Sigmoid colon (tissue), 7 donors: ENCODE results near the gene FAM76B. TPM values are rescaled to one million over a fixed set of nuclear protein-coding genes. Genes with fewer than 3 reads are reported as not detected.
A peak's percentile ranks its signal among the peaks of the same experiment; 100 is the strongest.

Source experiments
- DNase-seq: peaks from one replicate; pipeline ENCODE4 v3.0.0-alpha.2; 2019
- H3K27ac ChIP-seq, 4 donors: fragments of 200-600 bp; sonication (generic); one replicate each; pipeline ENCODE4 v1.5.1; 2016 to 2019; ENCODE audit warnings: mild to moderate bottlenecking in 1 of 4
- H3K27me3 ChIP-seq, 3 donors: fragments of 200-600 bp; sonication (generic); one replicate each; pipeline ENCODE4 v1.5.1; 2019; ENCODE audit warnings: mild to moderate bottlenecking in 1 of 3
- H3K36me3 ChIP-seq, 4 donors: fragments of 200-600 bp; sonication (generic); one replicate each; pipeline ENCODE4 v1.5.1; 2016 to 2019
- H3K4me1 ChIP-seq, 4 donors: fragments of 200-600 bp; sonication (generic); one replicate each; pipeline ENCODE4 v1.5.1; 2017 to 2019
- H3K4me3 ChIP-seq, 4 donors: fragments of 200-600 bp; sonication (generic); one replicate each; pipeline ENCODE4 v1.5.1; 2017 to 2019; ENCODE audit warnings: mild to moderate bottlenecking in 2 of 4, moderate library complexity in 1 of 4
- H3K9me3 ChIP-seq, 4 donors: fragments of 200-600 bp in 3 of 4; sonication (generic) in 3 of 4; one replicate each; pipeline versions ENCODE4 v1.5.1 to v1.6.1; 2013 to 2019
- CTCF ChIP-seq, 4 experiments: fragments of 450-650 bp in 3 of 4; fragments of 200-600 bp in 1 of 4; IDR thresholded peaks; one replicate each; pipeline ENCODE4 v1.5.1; 2016 to 2019; ENCODE audit warnings: antibody characterized with exemption in 4 of 4, mild to moderate bottlenecking in 3 of 4, moderate library complexity in 2 of 4
- EP300 ChIP-seq, 4 donors: sonication (generic); formaldehyde crosslinking; IDR thresholded peaks; one replicate each; pipeline ENCODE4 v1.6.1; 2017; ENCODE audit warnings: antibody characterized with exemption in 4 of 4
- POLR2A ChIP-seq, 2 donors: fragments of 450-650 bp; IDR thresholded peaks; one replicate each; pipeline ENCODE4 v1.6.1; 2016; ENCODE audit warnings: antibody characterized with exemption in 2 of 2, mild to moderate bottlenecking in 2 of 2, moderate library complexity in 2 of 2
- POLR2AphosphoS5 ChIP-seq, 4 donors: sonication (generic); formaldehyde crosslinking; IDR thresholded peaks; one replicate each; pipeline ENCODE4 v1.6.1; 2017; ENCODE audit warnings: antibody characterized with exemption in 4 of 4
- WGBS, 2 donors: extraction: QIAGEN DNeasy Blood & Tissue Kit; methylation state at CpG; one replicate each; pipeline ENCODE4 v1.1.7; 2013; 5-methylcytosine and 5-hydroxymethylcytosine counted together
- intact Hi-C: fragments of 100-400 bp; cut with DNase I; formaldehyde crosslinking; loops from one replicate; pipeline ENCODE4 v1.15.1; 2023
- polyA plus RNA-seq, 3 donors: library from polyadenylated mRNA; stranded (reverse); fragments of 200-250 nt; gene quantifications; one replicate each; pipeline ENCODE4 v1.2.3, GENCODE V29; 2013
- total RNA-seq, 4 donors: library from RNA; depleted of rRNA; stranded (reverse); fragments of >200 nt; gene quantifications; one replicate each; pipeline ENCODE4 v1.1.0, GENCODE V29; 2016
- donor health status: healthy with polysubstance abuse.
- donor health status: Bipolar disorder and iron deficiency.
- donor health status: healthy.

FAM76B gene
- total and polyA plus RNA-seq, 7 donors = 3.9 to 33.0 (median 19.3) TPM

GRCh38 chr11:95792700-95793099 is 3.1 kb upstream of the FAM76B start:
- Histone ChIP-seq H3K36me3 (peaks cover 0 to under 1% (median 0%) of the 10 kb centered on the region in 4 donors), H3K27me3 (no peaks in the 10 kb centered on the region), H3K27ac (no peak overlapping the region), H3K4me1 (peaks cover 0 to 27% (median 22%) of the 10 kb centered on the region in 4 donors), H3K9me3 (no peaks in the 10 kb centered on the region), H3K4me3 (no peak overlapping the region)
- intact Hi-C loops = loop anchor here (5.0 kb wide), 1 partner anchor 600 kb away; the partner anchor contains the start of gene JRKL
- DNase-seq = no peak
- TF ChIP-seq POLR2A (IDR thresholded peaks at IDR 0.05) (no peak), POLR2AphosphoS5 (IDR thresholded peaks at IDR 0.05) (no peak), EP300 (IDR thresholded peaks at IDR 0.05) (no peak), CTCF (IDR thresholded peaks at IDR 0.05) (no peak)
- 93 to 95% methylated on average over 7 of the region's 7 CpGs for WGBS, 2 donors

GRCh38 chr11:95792200-95792599 is 2.6 kb upstream of the FAM76B start:
- Histone ChIP-seq H3K27me3 (no peaks in the 10 kb centered on the region), H3K4me1 (peaks cover 0 to 28% (median 22%) of the 10 kb centered on the region in 4 donors), H3K4me3 (peak overlapping the region in 1 of 4 donors; percentile 88), H3K27ac (no peak overlapping the region), H3K36me3 (peaks cover 0 to 5% (median 2%) of the 10 kb centered on the region in 4 donors), H3K9me3 (no peaks in the 10 kb centered on the region)
- 75 to 89% methylated on average over 8 of the region's 8 CpGs for WGBS, 2 donors
- TF ChIP-seq CTCF (IDR thresholded peaks at IDR 0.05) = no peak
- no peak for TF ChIP-seq POLR2AphosphoS5 (IDR thresholded peaks at IDR 0.05)
- intact Hi-C loops = loop anchor here (5.0 kb wide), 1 partner anchor 600 kb away; the partner anchor contains the start of gene JRKL
- no peak for DNase-seq

GRCh38 chr11:95791709-95792033 is 2.1 kb upstream of the FAM76B start:
- intact Hi-C loops = loop anchor here (5.0 kb wide), 1 partner anchor 601 kb away; the partner anchor contains the start of gene JRKL
- 21 to 45% methylated on average over 8 of the region's 8 CpGs for WGBS, 2 donors
- no peak for DNase-seq
- peaks cover 0 to 11% (median 4%) of the 10 kb centered on the region in 4 donors for H3K36me3 ChIP-seq
- H3K4me1 ChIP-seq = peaks cover 0 to 28% (median 22%) of the 10 kb centered on the region in 4 donors
- no peaks in the 10 kb centered on the region for H3K9me3 ChIP-seq
- peak overlapping the region in 2 of 4 donors; percentile 70 to 88 for H3K4me3 ChIP-seq
- no peak overlapping the region for H3K27ac ChIP-seq
- no peaks in the 10 kb centered on the region for H3K27me3 ChIP-seq
- TF ChIP-seq POLR2AphosphoS5 (IDR thresholded peaks at IDR 0.05) (no peak), CTCF (IDR thresholded peaks at IDR 0.05) (no peak), POLR2A (IDR thresholded peaks at IDR 0.05) (no peak), EP300 (IDR thresholded peaks at IDR 0.05) (no peak)

GRCh38 chr11:95790933-95791708 is 1.5 kb upstream of the FAM76B start:
- TF ChIP-seq CTCF (IDR thresholded peaks at IDR 0.05) (no peak), POLR2AphosphoS5 (IDR thresholded peaks at IDR 0.05) (peak in 2 of 4 donors; percentile 14 to 41), POLR2A (IDR thresholded peaks at IDR 0.05) (no peak)
- Histone ChIP-seq H3K4me1 (peaks cover 0 to 28% (median 22%) of the 10 kb centered on the region in 4 donors), H3K36me3 (peaks cover 0 to 16% (median 5%) of the 10 kb centered on the region in 4 donors), H3K4me3 (peak overlapping the region; percentile 70 to 91 (median 88)), H3K27me3 (no peaks in the 10 kb centered on the region), H3K9me3 (no peaks in the 10 kb centered on the region), H3K27ac (peak overlapping the region; percentile 96 to 99 (median 98))
- peak; percentile 87 for DNase-seq
- intact Hi-C loops = loop anchor here (5.0 kb wide), 1 partner anchor 601 kb away; the partner anchor contains the start of gene JRKL
- 1 to 3% methylated on average over 29 of the region's 29 CpGs for WGBS, 2 donors
